ENCODE data around the gene NKX1-1. TPM values are rescaled to one million over a fixed set of nuclear protein-coding genes. Genes with fewer than 3 reads are reported as not detected.
"Not testable (repeated sequence)": the region's sequence is repeated elsewhere in the genome, so short reads cannot be mapped to it uniquely, and the experiment has no call there.

Gene NKX1-1
- total RNA-seq, 1 donor from 2014 or later = not detected

- DNase-seq (ENCODE audit: low spot score) = no peak
- ATAC-seq = no peak
Measured at GRCh38 chr4:1375051-1375721, 31.1 kb downstream of the NKX1-1 start.

- no peak for DNase-seq (ENCODE audit: low spot score)
- ATAC-seq = no peak
Measured at GRCh38 chr4:1374706-1375045, 31.6 kb downstream of the NKX1-1 start.

GRCh38 chr4:1373892-1374705, 32.1 kb downstream of the NKX1-1 start:
- no peak for DNase-seq (ENCODE audit: low spot score)
- no peak for ATAC-seq

- ATAC-seq; DNase-seq (ENCODE audit: low spot score): not testable (repeated sequence)
Measured at GRCh38 chr4:1372576-1372975, 33.7 kb downstream of the NKX1-1 start.

GRCh38 chr4:1371176-1372165, 34.8 kb downstream of the NKX1-1 start:
- no peak for DNase-seq (ENCODE audit: low spot score)
- no peak for ATAC-seq

GRCh38 chr4:1370321-1371124, 35.7 kb downstream of the NKX1-1 start:
- peak; percentile 77 for ATAC-seq
- DNase-seq (ENCODE audit: low spot score) = peak; percentile 67

- DNase-seq (ENCODE audit: low spot score) = no peak
- ATAC-seq = peak; percentile 65
Measured at GRCh38 chr4:1369479-1370079, 36.7 kb downstream of the NKX1-1 start.

- DNase-seq (ENCODE audit: low spot score) (no peak), ATAC-seq (no peak)
Measured at GRCh38 chr4:1369091-1369450, 37.2 kb downstream of the NKX1-1 start.

- DNase-seq (ENCODE audit: low spot score) (no peak), ATAC-seq (no peak)
Measured at GRCh38 chr4:1368421-1369090, 37.7 kb downstream of the NKX1-1 start.

- no peak for ATAC-seq
- DNase-seq (ENCODE audit: low spot score) = no peak
Measured at GRCh38 chr4:1367936-1368289, 38.3 kb downstream of the NKX1-1 start.

- DNase-seq (ENCODE audit: low spot score) (no peak), ATAC-seq (no peak)
Measured at GRCh38 chr4:1367230-1367935, 38.9 kb downstream of the NKX1-1 start.

- DNase-seq (ENCODE audit: low spot score) (no peak), ATAC-seq (no peak)
Measured at GRCh38 chr4:1366371-1367229, 39.6 kb downstream of the NKX1-1 start.

- DNase-seq (ENCODE audit: low spot score) (no peak), ATAC-seq (no peak)
Measured at GRCh38 chr4:1365271-1366178, 40.7 kb downstream of the NKX1-1 start.

GRCh38 chr4:1364748-1365147, 41.5 kb downstream of the NKX1-1 start:
- DNase-seq (ENCODE audit: low spot score) (no peak), ATAC-seq (no peak)

GRCh38 chr4:1364217-1364616, 42.0 kb downstream of the NKX1-1 start:
- ATAC-seq (no peak), DNase-seq (ENCODE audit: low spot score) (no peak)

GRCh38 chr4:1363513-1363912, 42.7 kb downstream of the NKX1-1 start:
- no peak for ATAC-seq
- DNase-seq (ENCODE audit: low spot score) = no peak

- DNase-seq (ENCODE audit: low spot score) = no peak
- ATAC-seq = no peak
Measured at GRCh38 chr4:1362521-1362920, 43.7 kb downstream of the NKX1-1 start.
